NCI-H69 (cell line): Measurements from ENCODE around the gene FAM9B.
A peak's percentile ranks its signal among the peaks of the same experiment; 100 is the strongest.
"Not testable (repeated sequence)": the region's sequence is repeated elsewhere in the genome, so short reads cannot be mapped to it uniquely, and the experiment has no call there.

Source experiments
- DNase-seq: peaks from one replicate; lab custom pipeline; 2025; lab: John Stamatoyannopoulos, UW

The FAM9B gene

DNA sequence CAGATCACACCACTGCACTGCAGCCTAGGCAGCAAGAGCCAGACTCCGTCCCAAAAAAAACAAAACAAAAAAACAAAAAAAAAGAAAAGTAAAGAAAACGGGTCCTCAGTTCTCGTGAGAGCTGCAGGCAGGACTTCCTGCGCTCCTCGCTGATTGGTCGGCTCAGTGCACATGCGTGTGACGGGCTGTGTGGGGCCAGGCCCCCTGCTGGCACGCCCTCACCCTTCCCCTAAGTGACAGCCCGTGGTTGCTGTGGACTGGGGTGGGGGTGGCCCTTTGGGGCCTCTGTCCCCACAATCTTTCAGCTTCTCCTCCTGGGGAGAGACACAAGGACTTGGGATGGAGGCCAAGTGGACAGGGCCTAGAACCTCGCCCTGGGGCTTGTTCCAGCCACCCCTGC is at the start of gene FAM9B:
FAM9B (minus strand) TSS at position 139 of the 400 bp plus-strand sequence. CDS start 1,141 bp downstream, outside the sequence.
- no peak for DNase-seq

GRCh38 chrX:9081271-9081670 is 47.3 kb upstream of the FAM9B start:
- no peak for DNase-seq

GRCh38 chrX:9074326-9074725 is 40.4 kb upstream of the FAM9B start:
- DNase-seq, result no peak

DNA sequence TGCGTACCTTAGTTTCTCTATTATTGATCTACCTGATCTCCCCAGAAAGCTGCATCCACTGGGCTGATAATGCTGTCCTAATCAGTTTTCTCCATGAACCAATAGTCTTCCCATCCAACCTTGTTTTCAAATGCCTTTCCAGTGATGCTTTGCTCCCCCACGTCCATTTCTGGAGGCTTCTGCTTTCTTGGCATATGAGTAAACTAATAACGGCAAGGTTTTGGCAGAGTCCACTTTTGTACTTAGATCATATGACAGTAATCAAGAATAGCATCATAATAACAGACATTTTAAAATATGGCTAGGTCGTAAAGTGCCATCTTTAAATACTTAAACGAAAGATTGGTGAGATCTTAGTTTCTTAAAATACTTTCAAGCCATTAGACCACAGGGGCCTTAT is 38.4 kb upstream of the FAM9B start:
- no peak for DNase-seq

GRCh38 chrX:9071031-9071650 is 37.2 kb upstream of the FAM9B start:
- DNase-seq, result no peak

GRCh38 chrX:9069573-9069972 is 35.6 kb upstream of the FAM9B start:
- DNase-seq, result no peak

DNA sequence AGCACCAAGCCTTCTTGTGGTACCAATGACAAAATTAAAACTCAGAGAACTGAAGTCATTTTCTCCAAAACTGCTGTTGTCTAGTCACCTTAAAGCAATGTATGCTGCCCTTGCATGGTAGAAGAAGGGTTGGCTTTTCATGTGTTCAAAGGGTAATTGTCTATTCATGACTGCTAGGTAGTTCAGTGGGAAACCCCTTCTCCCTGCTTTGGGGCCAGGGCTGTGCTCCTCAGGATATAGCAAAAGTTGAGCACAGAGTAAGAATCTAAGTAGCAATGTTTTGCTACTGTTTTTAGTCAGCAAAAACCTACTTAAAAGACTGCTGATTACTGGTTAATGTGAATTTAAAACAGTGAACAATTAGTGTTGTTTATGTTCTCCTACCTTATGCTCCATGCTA is 30.8 kb upstream of the FAM9B start:
- DNase-seq, result no peak

DNA sequence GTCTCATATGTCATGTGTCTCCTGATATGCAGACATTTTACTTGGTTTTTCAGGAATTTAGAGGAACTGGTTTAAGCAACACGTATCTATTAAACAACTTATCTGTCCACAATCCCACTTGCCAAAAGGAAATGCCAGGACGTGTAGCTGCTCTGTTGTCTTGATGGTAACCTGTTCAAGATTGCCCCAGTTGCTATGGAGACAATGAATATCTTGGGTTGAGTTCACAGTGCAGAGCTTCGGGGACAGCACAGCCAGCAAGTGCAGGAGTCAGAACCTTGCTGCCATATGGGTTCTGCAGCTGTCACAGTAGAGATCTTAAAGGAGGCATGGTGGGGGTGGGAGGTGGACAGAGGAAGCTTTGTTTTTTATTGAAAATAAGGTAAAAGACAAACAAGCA is 28.7 kb upstream of the FAM9B start:
- DNase-seq, result no peak

- DNase-seq, result no peak
These were observed 21.4 kb upstream of the FAM9B start for GRCh38 chrX:9055354-9055753.

DNA sequence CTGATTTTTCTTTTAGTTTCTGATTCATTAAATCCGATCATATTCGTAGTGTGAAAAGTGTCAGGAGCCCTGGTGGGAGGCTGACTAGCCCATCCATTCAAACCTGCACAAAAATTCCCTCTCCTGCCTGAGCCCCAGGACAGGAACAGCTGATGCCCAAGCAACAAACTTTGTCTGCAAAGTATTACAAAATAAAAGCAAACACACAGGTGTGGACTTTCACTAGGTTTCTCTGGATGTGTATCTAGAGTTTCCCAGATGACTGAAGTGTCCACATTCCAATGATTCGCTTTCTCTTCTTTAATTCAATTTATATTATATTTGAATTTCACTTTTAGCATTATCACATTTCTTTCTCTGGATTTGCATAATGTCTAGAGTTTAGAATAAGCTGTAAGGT is 18.2 kb upstream of the FAM9B start:
- no peak for DNase-seq

GRCh38 chrX:9050331-9050730 is 16.4 kb upstream of the FAM9B start:
- DNase-seq, result no peak

DNA sequence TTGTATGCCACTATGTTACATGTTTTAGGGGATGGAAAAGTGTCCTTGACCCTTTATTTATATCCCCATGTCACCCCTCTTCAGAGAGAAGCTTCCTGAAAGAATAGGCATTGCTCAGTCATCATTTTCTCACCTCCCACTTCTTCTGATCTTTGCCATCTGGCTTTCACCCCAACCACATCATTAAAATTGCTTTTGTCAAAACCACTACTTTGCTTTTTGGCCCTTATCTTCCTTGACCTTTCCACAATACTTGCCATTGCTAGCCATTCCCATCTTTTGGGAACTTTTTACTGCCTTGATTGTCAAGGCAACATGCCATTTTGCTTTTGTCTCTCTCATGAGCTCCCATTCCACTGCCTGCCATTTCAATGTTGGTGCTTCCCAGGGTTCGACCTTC is 14.9 kb upstream of the FAM9B start:
- DNase-seq, result no peak

DNA sequence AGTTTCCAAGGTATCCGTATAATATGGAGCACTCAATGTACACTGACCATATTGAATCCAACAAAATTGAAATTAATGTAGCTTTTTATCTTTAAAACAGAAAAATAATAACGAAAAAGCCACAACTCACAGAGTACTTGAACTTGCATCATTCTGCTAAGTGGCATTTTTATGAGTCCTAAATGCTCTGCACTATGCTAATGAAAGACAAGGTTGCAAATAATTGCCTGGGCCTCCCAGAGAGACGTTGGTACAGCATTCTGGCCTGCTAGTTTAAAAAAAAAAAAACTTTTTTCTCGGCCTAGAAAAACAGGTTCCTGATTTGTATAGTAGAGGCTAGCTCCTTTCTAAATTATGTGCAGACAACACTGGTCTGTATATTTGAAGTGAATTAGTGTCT is 4.3 kb upstream of the FAM9B start:
- no peak for DNase-seq

DNA sequence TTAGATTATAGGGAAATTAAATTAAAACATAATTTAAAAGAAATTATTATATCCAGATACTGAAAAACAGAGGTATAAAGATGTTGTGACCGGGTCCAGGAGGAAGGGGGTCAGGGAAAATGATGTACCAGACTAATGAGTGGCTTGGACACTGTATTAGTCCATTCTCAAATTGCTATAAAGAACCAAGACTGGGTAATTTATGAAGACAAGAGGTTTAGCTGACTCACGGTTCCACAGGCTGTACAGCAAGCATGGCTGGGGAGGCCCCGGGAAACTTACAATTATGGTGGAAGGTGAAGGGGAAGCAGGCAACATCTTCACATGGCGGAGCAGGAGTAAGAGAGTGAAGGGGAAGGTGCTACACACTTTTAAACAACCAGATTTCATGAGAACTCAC is 3.4 kb upstream of the FAM9B start:
- DNase-seq, result no peak

DNA sequence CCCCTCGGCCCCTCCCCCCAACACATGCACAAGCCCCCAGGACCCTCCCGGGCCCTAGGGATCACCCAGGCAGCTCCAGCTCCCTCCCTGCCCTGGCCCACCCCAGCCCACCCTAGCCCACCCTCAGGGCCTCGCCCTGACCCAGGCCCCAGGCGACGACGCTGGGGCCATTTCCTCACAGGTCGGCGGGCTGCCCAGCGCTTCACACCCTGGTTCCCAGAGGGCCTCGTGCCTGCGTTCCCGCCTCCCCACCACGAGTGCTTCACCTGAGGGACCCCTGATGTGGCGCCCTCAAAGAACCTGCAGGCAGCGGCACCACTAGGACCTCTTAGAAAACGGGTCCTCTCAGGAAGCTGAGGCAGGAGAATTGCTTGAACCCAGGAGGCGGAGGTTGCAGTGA is 341 bp downstream of the FAM9B start:
- DNase-seq, result no peak

DNA sequence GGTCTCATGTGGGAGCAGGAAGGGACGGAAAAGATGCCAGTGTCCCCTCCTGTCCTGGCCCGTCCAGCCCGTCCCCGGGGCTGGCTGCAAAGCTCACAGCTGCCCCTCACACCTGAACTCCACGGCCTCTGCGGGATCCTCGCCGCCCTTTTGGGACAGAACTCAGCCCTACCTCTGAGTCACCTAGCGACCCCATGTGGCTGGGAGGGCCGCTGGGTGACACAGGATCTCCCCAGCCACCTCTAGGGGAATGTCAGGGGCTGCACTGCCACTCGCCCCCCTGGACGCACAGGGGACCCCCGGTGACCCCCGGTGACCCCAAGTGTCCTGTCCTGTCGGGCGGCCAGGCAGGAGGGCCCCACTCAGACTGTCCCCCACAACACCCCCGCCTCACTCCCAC is 748 bp downstream of the FAM9B start:
- DNase-seq, result no peak

GRCh38 chrX:9023293-9023692 is 10.6 kb downstream of the FAM9B start:
- peak; percentile 1 for DNase-seq

- DNase-seq, result no peak
These were observed 14.8 kb downstream of the FAM9B start for GRCh38 chrX:9019151-9019550.

GRCh38 chrX:9018332-9018731 is 15.6 kb downstream of the FAM9B start:
- not testable (repeated sequence) for DNase-seq

GRCh38 chrX:9003041-9003440 is 30.9 kb downstream of the FAM9B start:
- DNase-seq, result no peak

- no peak for DNase-seq
These were observed 45.5 kb downstream of the FAM9B start for GRCh38 chrX:8988446-8988845.

DNA sequence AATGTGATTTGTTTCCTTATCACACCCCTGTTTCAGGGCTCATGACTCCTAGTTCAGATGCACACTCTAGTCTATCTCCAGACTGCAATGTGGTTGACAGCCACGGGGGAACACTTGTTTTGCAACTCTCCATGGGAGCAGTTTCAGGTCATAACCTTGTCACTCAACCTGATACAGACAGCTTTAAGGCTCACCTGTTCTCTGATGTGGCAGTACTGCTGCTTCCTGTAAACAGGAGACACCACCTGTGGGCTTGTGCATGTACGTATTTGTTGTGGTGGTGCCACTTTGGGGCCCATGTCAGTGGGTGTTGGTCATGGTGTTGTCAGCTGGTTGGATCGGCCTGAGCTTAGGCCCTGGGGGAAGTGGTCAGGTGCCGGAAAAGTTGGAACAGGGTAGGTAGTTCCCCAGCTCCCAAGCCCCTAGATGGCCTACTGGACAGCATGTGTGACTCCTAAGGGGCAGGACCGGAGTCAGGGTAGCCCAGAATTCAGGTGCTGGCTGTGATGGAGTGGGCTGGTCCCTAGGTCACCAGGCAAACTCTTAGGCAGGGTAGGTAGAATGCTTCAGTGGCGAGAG is 46.2 kb downstream of the FAM9B start:
- no peak for DNase-seq

DNA sequence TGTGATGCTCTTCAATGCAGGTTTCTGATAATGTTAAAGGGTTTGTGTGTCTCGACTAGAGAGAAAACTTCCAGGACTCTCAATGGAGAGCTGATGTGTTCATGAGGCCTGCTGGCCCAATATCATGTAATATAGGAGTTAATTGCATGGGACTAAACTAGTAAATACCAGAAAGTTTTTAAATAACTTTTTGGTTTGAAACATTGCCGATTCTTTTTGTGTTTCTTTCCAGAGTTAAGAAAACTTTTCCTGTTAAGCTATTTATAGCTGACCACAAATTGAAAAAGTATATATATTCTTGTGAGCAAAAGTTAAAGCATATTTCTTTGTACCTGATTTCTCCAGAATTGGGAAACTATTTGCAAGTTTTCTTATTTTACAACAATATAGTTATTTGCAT is 49.7 kb downstream of the FAM9B start:
- DNase-seq, result no peak

GRCh38 chrX:8981723-8982122 is 52.2 kb downstream of the FAM9B start:
- DNase-seq, result no peak
